ENCODE measurements around the gene PEMT. TPM values are rescaled to one million over a fixed set of nuclear protein-coding genes. Genes with fewer than 3 reads are reported as not detected.

The PEMT gene
- total RNA-seq, 4 donors from 2014 or later, result 29.9 to 47.5 (median 44.3) TPM

DNA sequence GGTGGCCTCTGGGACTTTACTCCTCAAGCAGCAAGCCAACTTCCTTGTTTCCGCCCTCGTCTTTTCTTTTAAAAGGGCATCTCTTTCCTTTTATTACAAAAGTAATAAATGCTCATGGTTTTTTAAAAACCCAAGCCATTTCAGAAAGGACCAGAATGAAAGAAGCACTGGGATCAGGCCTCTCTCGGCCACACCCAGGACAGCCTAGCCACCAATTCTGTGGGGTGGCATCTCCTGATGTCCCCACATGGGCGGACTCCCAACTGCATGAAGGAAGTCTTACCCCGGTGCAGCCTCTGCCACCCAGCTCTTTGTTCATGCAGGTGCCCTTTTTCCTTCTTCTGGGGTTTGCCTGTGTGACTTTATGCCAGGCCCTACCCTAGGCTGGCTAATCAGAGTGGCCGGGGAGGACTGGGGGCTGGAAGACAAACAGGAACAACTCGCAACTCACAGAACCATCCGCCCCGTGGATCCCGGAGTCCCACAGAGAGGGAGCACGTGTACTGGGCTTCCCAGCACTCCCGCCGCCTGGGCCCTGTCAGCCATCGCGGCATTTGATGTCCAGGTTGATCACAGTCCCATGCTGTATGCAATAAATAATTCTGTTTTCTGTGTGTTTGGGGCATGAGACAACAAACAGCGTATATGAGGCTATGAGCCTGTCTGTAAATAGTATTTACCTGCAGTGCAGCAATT lies 92.8 kb downstream of the PEMT start:
- 90% methylated on average over 16 of the region's 16 CpGs for WGBS, 2 donors
- DNase-seq (ENCODE audit: low spot score in 2 of 2), result no peak
- TF ChIP-seq POLR2A (IDR thresholded peaks at IDR 0.05), result no peak
- TF ChIP-seq, protein P1, sequence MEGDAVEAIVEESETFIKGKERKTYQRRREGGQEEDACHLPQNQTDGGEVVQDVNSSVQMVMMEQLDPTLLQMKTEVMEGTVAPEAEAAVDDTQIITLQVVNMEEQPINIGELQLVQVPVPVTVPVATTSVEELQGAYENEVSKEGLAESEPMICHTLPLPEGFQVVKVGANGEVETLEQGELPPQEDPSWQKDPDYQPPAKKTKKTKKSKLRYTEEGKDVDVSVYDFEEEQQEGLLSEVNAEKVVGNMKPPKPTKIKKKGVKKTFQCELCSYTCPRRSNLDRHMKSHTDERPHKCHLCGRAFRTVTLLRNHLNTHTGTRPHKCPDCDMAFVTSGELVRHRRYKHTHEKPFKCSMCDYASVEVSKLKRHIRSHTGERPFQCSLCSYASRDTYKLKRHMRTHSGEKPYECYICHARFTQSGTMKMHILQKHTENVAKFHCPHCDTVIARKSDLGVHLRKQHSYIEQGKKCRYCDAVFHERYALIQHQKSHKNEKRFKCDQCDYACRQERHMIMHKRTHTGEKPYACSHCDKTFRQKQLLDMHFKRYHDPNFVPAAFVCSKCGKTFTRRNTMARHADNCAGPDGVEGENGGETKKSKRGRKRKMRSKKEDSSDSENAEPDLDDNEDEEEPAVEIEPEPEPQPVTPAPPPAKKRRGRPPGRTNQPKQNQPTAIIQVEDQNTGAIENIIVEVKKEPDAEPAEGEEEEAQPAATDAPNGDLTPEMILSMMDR (IDR thresholded peaks at IDR 0.05), result no peak
- intact Hi-C loops (cut with DNase I; ENCODE audit: low total_unique reads), result loop anchor here (5.0 kb wide), 1 partner anchor 144 kb away; no protein-coding TSS in a partner anchor
- H3K4me3 ChIP-seq (ENCODE audit: low read depth, poor library complexity, severe bottlenecking), result no peak overlapping the region

DNA sequence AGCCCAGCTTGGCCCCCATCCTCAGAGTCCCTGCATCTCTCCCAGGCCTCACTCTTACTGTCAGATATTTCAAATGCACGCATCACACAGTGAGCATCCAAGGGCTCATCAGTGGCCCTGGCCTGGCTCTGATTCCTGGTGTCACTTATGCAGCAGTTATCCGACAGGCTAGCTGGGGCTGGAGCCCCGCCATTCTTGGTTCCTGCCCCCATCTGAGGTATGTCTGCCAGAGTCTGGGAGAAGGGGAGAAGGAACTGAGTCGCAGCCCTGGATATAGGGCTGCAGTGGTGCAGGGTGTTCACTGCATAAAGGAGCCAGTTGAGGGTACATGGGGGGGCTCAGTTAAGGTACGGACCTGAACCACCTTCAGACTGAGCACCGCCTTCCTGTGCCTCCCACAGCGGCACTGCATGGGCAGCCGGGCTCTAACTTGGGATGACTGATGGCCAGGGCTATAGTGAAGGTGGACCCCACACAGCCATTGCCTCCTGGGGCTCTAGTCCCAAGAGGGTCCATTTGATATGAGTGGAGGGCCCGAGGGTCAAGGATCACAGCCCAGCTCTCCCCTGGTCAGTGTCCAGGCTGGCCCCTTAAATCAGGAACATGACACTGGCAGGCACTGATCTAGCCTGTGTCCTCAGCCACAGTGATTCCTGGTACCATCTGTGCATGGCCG lies 93.5 kb downstream of the PEMT start:
- WGBS, 2 donors, result 94 to 97% methylated on average over 8 to 9 of the region's 10 CpGs
- DNase-seq (ENCODE audit: low spot score in 2 of 2), result no peak
- no peak overlapping the region for H3K4me3 ChIP-seq (ENCODE audit: low read depth, poor library complexity, severe bottlenecking)
- TF ChIP-seq, protein P1 (IDR thresholded peaks at IDR 0.05), result no peak
- intact Hi-C loops (cut with DNase I; ENCODE audit: low total_unique reads), result loop anchor here (5.0 kb wide), 1 partner anchor 144 kb away; no protein-coding TSS in a partner anchor

DNA sequence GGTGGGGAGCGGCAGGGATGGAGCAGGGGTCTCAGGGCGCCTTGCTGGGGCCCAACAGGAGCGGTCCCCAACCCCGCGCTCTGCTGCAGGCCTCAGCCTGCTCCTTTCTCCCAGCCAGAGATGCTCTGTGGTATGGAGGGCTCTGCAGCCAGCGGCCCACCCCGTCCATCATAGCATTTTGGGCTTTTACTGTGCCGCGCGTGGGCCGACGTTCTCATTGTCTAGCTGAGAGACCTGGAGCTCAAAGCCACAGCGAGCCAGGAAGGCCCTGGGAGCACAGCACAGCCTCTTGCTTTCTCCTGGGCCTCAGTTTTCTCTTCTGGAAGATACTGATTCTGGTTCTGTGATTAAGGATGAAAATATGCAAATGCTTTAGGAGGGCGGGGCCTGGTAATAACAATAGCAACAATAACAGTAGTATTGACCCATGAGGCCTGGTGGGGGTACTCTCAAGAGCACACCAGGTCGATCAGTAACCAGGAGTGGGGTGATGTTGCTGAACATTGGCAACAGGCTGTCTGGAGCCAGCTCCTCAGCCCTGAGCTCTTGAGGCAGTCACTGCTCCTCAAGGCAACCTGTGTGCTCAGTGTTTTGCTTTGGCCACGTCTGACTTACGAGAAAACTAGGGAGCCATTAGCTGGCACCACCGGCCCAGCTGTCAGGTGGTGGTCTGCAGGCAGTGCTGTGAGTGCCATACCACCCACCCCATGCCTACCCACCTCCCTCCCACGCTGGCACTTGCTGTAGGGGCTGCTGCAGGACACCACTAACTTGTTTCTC lies 94.3 kb downstream of the PEMT start:
- no peak for DNase-seq (ENCODE audit: low spot score in 2 of 2)
- no peak overlapping the region for H3K4me3 ChIP-seq (ENCODE audit: low read depth, poor library complexity, severe bottlenecking)
- intact Hi-C loops (cut with DNase I; ENCODE audit: low total_unique reads), result loop anchor here (5.0 kb wide), 1 partner anchor 145 kb away; no protein-coding TSS in a partner anchor
- WGBS, 2 donors, result 40 to 49% methylated on average over 15 to 19 of the region's 19 CpGs
- TF ChIP-seq POLR2A (IDR thresholded peaks at IDR 0.05), result no peak
- TF ChIP-seq, protein P1 (IDR thresholded peaks at IDR 0.05), result no peak

DNA sequence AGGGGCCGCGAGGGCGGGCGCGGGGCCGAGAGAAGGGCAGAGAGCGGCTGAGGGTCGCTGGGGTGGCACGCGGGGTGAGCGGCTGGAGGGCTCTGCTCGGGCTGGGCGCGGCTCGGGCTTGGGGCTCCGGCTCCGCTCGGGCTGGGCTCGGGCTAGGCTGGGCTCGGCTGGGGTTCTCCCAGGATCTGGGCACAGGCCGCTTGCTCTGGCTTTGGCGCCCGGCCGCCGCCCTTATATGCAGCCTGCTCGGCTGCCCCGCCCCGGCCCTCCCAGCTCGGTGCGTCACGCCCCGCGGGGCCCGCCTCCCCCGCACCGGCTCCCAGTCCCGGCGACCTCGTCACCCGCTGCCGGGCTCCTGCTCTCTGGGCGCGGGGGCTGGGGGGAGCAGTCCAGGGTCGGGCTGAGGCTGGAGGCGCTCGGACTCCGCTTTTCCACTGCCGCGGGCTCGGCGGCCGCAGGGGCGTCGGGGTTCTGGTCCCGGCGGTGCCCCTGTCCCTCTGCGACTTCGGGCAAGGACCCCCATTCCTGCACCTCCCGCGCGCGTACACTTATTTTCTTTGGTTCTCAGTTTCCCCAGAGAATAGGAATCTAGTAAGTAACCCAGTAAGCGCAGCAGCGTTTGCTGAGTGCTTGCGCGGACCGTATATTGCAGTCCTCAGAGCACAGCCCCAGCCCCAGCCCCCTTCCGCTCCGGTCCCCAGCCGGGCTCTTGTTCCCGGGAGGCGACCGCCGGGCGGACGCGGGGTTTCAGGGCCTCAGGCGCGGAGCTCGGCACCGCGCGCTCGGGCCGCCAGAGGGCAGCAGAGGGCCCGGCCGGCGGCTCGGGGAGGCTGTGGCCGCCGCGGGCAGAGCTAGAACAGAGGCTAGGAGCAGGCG lies 95.1 kb downstream of the PEMT start, which contains the start of gene RASD1:
RASD1 (minus strand) TSS at position 207 of the 876 bp plus-strand sequence. CDS start 214 bp downstream, outside the sequence.
- TF ChIP-seq, protein P1 (IDR thresholded peaks at IDR 0.05), result peak in 1 of 3 donors; percentile 33
- TF ChIP-seq POLR2A (IDR thresholded peaks at IDR 0.05), result peak in 1 of 2 donors; percentile 97
- DNase-seq (ENCODE audit: low spot score in 2 of 2), result peak; percentile 86 to 98
- intact Hi-C loops (cut with DNase I; ENCODE audit: low total_unique reads), result loop anchor here (5.0 kb wide), 1 partner anchor 146 kb away; no protein-coding TSS in a partner anchor
- 0 to 1% methylated on average over 29 to 70 of the region's 93 CpGs for WGBS, 2 donors
- peak within 1 kb of the TSS; percentile 56 for H3K4me3 ChIP-seq (ENCODE audit: low read depth, poor library complexity, severe bottlenecking)
